Thoracic aorta endothelial cell (primary cell): ENCODE data around the gene FAM110D. TPM values are rescaled to one million over a fixed set of nuclear protein-coding genes. Genes with fewer than 3 reads are reported as not detected.

Experiments
- total RNA-seq: library from RNA; depleted of rRNA; stranded (reverse); fragments of >200 nt; gene quantifications from 2 replicates; pipeline ENCODE4 v1.2.3, GENCODE V29; 2012

The FAM110D gene
- 0.66 and 2.7 TPM in 2 replicates for total RNA-seq

GRCh38 chr1:26158908-26159742 lies at the start of gene FAM110D:
Gene FAM110D (plus strand): TSS chr1:26159079. CDS start chr1:26161292, 2,213 bp downstream.

GRCh38 chr1:26111530-26112406 lies 47.1 kb upstream of the FAM110D start, which contains the start of gene PDIK1L:
Gene PDIK1L (plus strand): TSS chr1:26111824. CDS start chr1:26114309, 2,485 bp downstream.

GRCh38 chr1:26168410-26169197 lies 9.7 kb downstream of the FAM110D start, which contains the start of gene C1orf232:
Gene C1orf232 (minus strand): TSS chr1:26168963. CDS start chr1:26168499, 464 bp downstream.

GRCh38 chr1:26169669-26170471 lies 11.0 kb downstream of the FAM110D start, which contains the start of gene ZNF593:
Gene ZNF593 (plus strand): TSS chr1:26169908. CDS start chr1:26169984, 76 bp downstream.

GRCh38 chr1:26171084-26172072 lies 12.5 kb downstream of the FAM110D start, which contains the start of gene ZNF593OS:
Gene ZNF593OS (minus strand): TSS chr1:26171832. CDS start chr1:26171661, 171 bp downstream.

GRCh38 chr1:26177182-26177684 lies 18.4 kb downstream of the FAM110D start, which contains the start of gene CNKSR1:
Gene CNKSR1 (plus strand): TSS chr1:26177491. CDS start chr1:26177548, 57 bp downstream.

GRCh38 chr1:26190373-26190987 lies 31.6 kb downstream of the FAM110D start, which contains the start of gene CATSPER4:
Gene CATSPER4 (plus strand): TSS chr1:26190602. CDS start chr1:26190628, 26 bp downstream.

Other genes starting within 250 kb of the FAM110D start
- 5.7 and 7.0 TPM in 2 replicates for gene PAFAH2, start 161.0 kb upstream of the FAM110D start, total RNA-seq
- gene EXTL1, start 137.3 kb upstream of the FAM110D start, total RNA-seq, result under 0.01 TPM in 2 replicates
- not detected in 2 replicates for gene SLC30A2, start 113.0 kb upstream of the FAM110D start, total RNA-seq
- gene TRIM63, start 91.4 kb upstream of the FAM110D start, total RNA-seq, result not detected in 2 replicates
- gene PDIK1L, start 47.3 kb upstream of the FAM110D start, total RNA-seq, result 8.9 and 9.4 TPM in 2 replicates
- not detected in 2 replicates for gene C1orf232, start 9.9 kb downstream of the FAM110D start, total RNA-seq
- gene ZNF593, start 10.8 kb downstream of the FAM110D start, total RNA-seq, result 20.2 and 21.7 TPM in 2 replicates
- gene ZNF593OS, start 12.8 kb downstream of the FAM110D start, total RNA-seq, result not detected in 2 replicates
- 0.13 TPM in 1 of 2 replicates, not detected in the other for gene CNKSR1, start 18.4 kb downstream of the FAM110D start, total RNA-seq
- gene CATSPER4, start 31.5 kb downstream of the FAM110D start, total RNA-seq, result not detected in 2 replicates
- gene CEP85, start 75.1 kb downstream of the FAM110D start, total RNA-seq, result 11.3 and 17.1 TPM in 2 replicates
- 33.6 and 41.1 TPM in 2 replicates for gene SH3BGRL3, start 121.0 kb downstream of the FAM110D start, total RNA-seq
- 2.7 and 4.5 TPM in 2 replicates for gene UBXN11, start 147.6 kb downstream of the FAM110D start, total RNA-seq
- not detected in 2 replicates for gene CD52, start 158.9 kb downstream of the FAM110D start, total RNA-seq
- not detected in 2 replicates for gene CRYBG2, start 195.1 kb downstream of the FAM110D start, total RNA-seq
- gene ZNF683, start 213.7 kb downstream of the FAM110D start, total RNA-seq, result not detected in 2 replicates